Panc1 (cell line): Measurements from ENCODE around the gene WDR74. TPM values are rescaled to one million over a fixed set of nuclear protein-coding genes. Genes with fewer than 3 reads are reported as not detected.
A peak's percentile ranks its signal among the peaks of the same experiment; 100 is the strongest.

ENCODE experiments used
- microRNA-seq: library from miRNA; unstranded; fragments of <30 nt; microRNA quantifications from one replicate; pipeline ENCODE4 v1.1.0, GENCODE V29; 2020; ENCODE audit not compliant: unreplicated experiment
- total RNA-seq: library from RNA; stranded (reverse); gene quantifications from one replicate; pipeline ENCODE4 v1.2.1, GENCODE V29; 2021; ENCODE audit not compliant: unreplicated experiment

WDR74 gene
- total RNA-seq, 1 experiment from 2014 or later = 62.9 TPM

Small RNAs within 50 kb of the gene (microRNA-seq; reads per million reads assigned to microRNA genes)
- 3.8 reads per million, percentile 8 among the genes with 10 or more reads in this experiment for gene MIR6514
- not detected for gene MIR6748

Other genes starting within 250 kb of the WDR74 start
- 19.9 TPM for gene TUT1, start 248.1 kb downstream of the WDR74 start, total RNA-seq
- gene MTA2, start 237.7 kb downstream of the WDR74 start, total RNA-seq = 163 TPM
- gene EML3, start 226.8 kb downstream of the WDR74 start, total RNA-seq = 88.8 TPM
- gene ROM1, start 226.3 kb downstream of the WDR74 start, total RNA-seq = 2.7 TPM
- gene B3GAT3, start 217.6 kb downstream of the WDR74 start, total RNA-seq = 68.2 TPM
- gene GANAB, start 193.0 kb downstream of the WDR74 start, total RNA-seq = 415 TPM
- gene INTS5, start 186.3 kb downstream of the WDR74 start, total RNA-seq = 22.0 TPM
- gene C11orf98, start 174.4 kb downstream of the WDR74 start, total RNA-seq = 96.7 TPM
- gene CSKMT, start 174.3 kb downstream of the WDR74 start, total RNA-seq = 36.9 TPM
- 7.4 TPM for gene UQCC3, start 167.9 kb downstream of the WDR74 start, total RNA-seq
- 15.5 TPM for gene LBHD1, start 167.3 kb downstream of the WDR74 start, total RNA-seq
- gene UBXN1, start 160.5 kb downstream of the WDR74 start, total RNA-seq = 105 TPM
- 0.13 TPM for gene LRRN4CL, start 150.1 kb downstream of the WDR74 start, total RNA-seq
- 82.1 TPM for gene BSCL2, start 132.2 kb downstream of the WDR74 start, total RNA-seq
- not detected for gene GNG3, start 131.9 kb downstream of the WDR74 start, total RNA-seq
- 47.3 TPM for gene HNRNPUL2, start 112.1 kb downstream of the WDR74 start, total RNA-seq
- 39.4 TPM for gene TTC9C, start 111.1 kb downstream of the WDR74 start, total RNA-seq
- 12.9 TPM for gene ZBTB3, start 85.4 kb downstream of the WDR74 start, total RNA-seq
- 114 TPM for gene POLR2G, start 78.0 kb downstream of the WDR74 start, total RNA-seq
- gene TAF6L, start 68.2 kb downstream of the WDR74 start, total RNA-seq = 32.6 TPM
- gene TMEM179B, start 52.2 kb downstream of the WDR74 start, total RNA-seq = 50.9 TPM
- gene TMEM223, start 47.6 kb downstream of the WDR74 start, total RNA-seq = 20.1 TPM
- gene NXF1, start 34.1 kb downstream of the WDR74 start, total RNA-seq = 56.7 TPM
- 31.4 TPM for gene STX5, start 7.5 kb downstream of the WDR74 start, total RNA-seq
- not detected for gene TEX54, start 6.7 kb downstream of the WDR74 start, total RNA-seq
- 184 TPM for gene SLC3A2, start 41.3 kb upstream of the WDR74 start, total RNA-seq
- not detected for gene CHRM1, start 81.8 kb upstream of the WDR74 start, total RNA-seq
- gene SLC22A6, start 145.4 kb upstream of the WDR74 start, total RNA-seq = not detected
- not detected for gene SLC22A8, start 176.3 kb upstream of the WDR74 start, total RNA-seq